Measurements from ENCODE around the gene TLR9. TPM values are rescaled to one million over a fixed set of nuclear protein-coding genes. Genes with fewer than 3 reads are reported as not detected.

The TLR9 gene
- total RNA-seq, 1 donor from 2014 or later, result not detected

DNA sequence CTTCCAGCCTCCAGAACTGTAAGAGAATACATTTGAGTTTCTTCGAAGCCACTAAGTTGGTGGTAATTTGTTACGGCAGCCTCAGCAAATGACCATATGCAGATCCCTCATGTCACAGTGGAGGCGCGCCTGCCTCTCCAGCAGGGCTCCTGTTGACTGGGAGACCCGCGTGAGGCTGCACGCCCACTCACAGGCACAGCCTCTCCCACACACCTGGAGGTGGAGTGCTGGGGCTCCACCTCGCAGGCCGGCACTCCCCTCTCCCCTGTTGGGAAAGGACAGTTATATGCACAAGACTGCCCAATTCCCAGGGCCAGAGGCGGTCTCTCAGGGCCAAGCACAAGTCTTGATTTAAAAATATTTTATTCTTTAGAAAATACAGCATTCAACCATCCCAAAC, 2.8 kb upstream of the TLR9 start:
- FAIRE-seq, result no peak
- TF ChIP-seq, protein P1, sequence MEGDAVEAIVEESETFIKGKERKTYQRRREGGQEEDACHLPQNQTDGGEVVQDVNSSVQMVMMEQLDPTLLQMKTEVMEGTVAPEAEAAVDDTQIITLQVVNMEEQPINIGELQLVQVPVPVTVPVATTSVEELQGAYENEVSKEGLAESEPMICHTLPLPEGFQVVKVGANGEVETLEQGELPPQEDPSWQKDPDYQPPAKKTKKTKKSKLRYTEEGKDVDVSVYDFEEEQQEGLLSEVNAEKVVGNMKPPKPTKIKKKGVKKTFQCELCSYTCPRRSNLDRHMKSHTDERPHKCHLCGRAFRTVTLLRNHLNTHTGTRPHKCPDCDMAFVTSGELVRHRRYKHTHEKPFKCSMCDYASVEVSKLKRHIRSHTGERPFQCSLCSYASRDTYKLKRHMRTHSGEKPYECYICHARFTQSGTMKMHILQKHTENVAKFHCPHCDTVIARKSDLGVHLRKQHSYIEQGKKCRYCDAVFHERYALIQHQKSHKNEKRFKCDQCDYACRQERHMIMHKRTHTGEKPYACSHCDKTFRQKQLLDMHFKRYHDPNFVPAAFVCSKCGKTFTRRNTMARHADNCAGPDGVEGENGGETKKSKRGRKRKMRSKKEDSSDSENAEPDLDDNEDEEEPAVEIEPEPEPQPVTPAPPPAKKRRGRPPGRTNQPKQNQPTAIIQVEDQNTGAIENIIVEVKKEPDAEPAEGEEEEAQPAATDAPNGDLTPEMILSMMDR (IDR thresholded peaks at IDR 0.05; ENCODE audit: insufficient read depth, low read length, severe bottlenecking), result no peak
- no peak overlapping the region for H3K4me3 ChIP-seq (ENCODE audit: low read depth, low read length)
- peaks cover 14% of the 10 kb centered on the region for H3K36me3 ChIP-seq (ENCODE audit: control insufficient read depth, insufficient read depth, low read length)
- no peak for DNase-seq (ENCODE audit: low read depth)
- no peaks in the 10 kb centered on the region for H3K27me3 ChIP-seq (ENCODE audit: control insufficient read depth, insufficient read depth, low read length)

DNA sequence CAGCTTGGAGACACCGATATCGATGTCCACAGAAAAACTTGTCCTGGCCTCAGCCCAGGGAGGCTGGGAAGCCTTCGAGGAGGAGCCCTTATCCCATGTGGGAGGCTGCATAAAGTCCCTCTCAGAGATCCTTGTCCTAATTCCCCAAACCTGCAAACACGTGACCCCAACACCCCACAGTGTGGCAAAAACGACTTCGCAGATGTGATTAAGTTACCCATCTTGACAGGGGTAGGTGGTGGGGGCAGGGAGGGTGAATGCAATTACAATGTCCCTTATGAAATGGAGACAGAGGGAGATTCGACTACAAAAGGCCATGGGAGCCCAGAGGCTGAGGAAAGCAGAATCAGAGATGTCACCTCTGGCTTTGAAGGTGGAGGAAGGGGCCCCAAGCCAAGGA, 2.3 kb upstream of the TLR9 start:
- no peak for DNase-seq (ENCODE audit: low read depth)
- TF ChIP-seq, protein P1 (IDR thresholded peaks at IDR 0.05; ENCODE audit: insufficient read depth, low read length, severe bottlenecking), result no peak
- no peak for FAIRE-seq

DNA sequence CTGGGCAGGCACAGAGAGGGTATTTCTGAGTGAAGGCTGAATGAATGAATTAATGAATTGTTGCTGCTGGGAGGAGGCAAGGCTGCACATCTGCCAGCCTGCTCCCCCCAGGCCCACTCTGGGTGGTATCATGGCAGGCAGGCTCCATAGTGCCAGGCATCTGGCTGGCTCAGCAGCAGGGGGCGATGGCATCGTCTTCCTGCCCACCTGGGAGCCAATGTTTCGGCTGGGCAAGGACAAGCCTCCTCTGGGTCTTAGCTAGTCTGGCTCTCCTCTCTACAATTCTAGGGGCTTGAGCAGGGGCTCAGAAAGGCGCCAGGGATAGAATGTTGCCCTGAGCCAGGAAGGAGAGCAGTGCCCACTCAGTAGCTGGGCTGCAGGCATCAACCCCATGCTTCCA, 1.7 kb upstream of the TLR9 start:
- DNase-seq (ENCODE audit: low read depth) (no peak), FAIRE-seq (no peak)
- Histone ChIP-seq H3K36me3 (ENCODE audit: control insufficient read depth, insufficient read depth, low read length) (peaks cover 14% of the 10 kb centered on the region), H3K27me3 (ENCODE audit: control insufficient read depth, insufficient read depth, low read length) (no peaks in the 10 kb centered on the region), H3K4me3 (ENCODE audit: low read depth, low read length) (no peak overlapping the region)
- TF ChIP-seq, protein P1 (IDR thresholded peaks at IDR 0.05; ENCODE audit: insufficient read depth, low read length, severe bottlenecking), result no peak

More for the DNA sequence above, 2.3 kb upstream of the TLR9 start:
- no peaks in the 10 kb centered on the region for H3K27me3 ChIP-seq (ENCODE audit: control insufficient read depth, insufficient read depth, low read length)
- peaks cover 14% of the 10 kb centered on the region for H3K36me3 ChIP-seq (ENCODE audit: control insufficient read depth, insufficient read depth, low read length)
- H3K4me3 ChIP-seq (ENCODE audit: low read depth, low read length), result no peak overlapping the region

DNA sequence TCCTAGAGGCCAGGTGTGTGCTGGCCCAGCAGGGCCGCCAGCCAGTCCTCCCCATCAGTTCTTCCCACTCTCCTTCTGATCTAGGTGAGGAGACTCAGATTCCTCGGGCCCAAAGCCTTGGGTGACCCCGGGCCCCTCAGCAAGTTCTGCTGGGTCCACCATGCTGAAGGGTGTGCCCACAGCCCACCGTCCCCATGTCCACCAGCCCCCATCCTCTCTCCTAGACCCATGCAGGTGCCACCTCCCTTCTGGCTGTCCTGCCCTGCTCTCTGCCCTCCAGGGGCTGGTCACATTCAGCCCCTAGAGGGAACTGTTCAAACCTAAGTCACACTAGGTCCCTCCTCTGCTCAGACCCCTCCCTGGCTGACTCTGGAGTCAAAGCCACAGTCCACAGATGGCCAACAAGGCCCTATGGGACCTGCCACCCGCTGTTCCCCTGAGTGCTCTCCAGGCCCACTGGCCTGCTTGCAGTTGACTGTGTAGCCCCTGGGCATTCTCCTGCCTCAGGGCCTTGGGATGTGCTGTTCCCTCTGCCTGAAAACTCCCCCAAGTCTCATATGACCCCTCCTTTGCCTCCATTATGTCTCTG, 878 bp upstream of the TLR9 start:
- peaks cover 13% of the 10 kb centered on the region for H3K36me3 ChIP-seq (ENCODE audit: control insufficient read depth, insufficient read depth, low read length)
- FAIRE-seq (no peak), DNase-seq (ENCODE audit: low read depth) (no peak)
- H3K27me3 ChIP-seq (ENCODE audit: control insufficient read depth, insufficient read depth, low read length), result no peaks in the 10 kb centered on the region
- no peak overlapping the region for H3K4me3 ChIP-seq (ENCODE audit: low read depth, low read length)
- TF ChIP-seq, protein P1 (IDR thresholded peaks at IDR 0.05; ENCODE audit: insufficient read depth, low read length, severe bottlenecking), result no peak

DNA sequence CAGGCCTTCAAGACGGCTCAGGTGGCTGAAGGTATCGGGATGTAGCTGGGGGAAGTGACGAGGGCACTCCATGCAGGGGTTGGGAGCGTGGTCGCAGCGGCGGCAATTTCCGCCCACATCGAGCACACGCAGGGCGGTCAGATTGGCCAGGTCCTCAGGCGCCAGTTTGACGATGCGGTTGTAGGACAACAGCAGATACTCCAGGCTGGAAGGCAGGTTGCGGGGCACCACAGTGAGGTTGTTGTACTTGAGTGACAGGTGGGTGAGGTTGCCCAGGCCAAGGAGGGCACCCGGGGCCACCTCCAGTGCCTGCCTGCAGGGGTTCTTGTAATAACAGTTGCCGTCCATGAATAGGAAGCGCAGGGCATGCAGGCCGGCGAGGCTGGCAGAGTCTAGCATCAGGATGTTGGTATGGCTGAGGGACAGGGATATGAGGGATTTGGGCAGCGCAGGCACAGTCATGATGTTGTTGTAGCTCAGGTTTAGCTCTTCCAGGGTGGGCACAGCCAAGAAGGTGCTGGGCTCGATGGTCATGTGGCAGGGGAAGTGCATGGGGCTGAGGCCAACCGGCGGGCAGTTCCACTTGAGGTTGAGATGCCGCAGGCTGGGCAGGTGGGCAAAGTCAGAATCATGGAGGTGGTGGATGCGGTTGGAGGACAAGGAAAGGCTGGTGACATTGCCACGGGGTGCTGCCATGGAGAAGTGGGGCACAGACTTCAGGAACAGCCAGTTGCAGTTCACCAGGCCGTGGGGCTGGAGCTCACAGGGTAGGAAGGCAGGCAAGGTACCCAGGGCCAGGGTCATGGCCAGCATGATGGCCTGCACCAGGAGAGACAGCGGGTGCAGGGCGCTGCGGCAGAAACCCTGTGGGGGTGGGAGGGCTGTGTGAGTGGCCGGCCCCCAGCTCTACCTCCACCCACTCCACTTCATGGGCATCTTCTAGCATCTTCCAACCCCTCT, 1.7 kb downstream of the TLR9 start:
- Histone ChIP-seq H3K36me3 (ENCODE audit: control insufficient read depth, insufficient read depth, low read length) (no peaks in the 10 kb centered on the region), H3K4me3 (ENCODE audit: low read depth, low read length) (no peak overlapping the region), H3K27me3 (ENCODE audit: control insufficient read depth, insufficient read depth, low read length) (no peaks in the 10 kb centered on the region)
- no peak for DNase-seq (ENCODE audit: low read depth)
- FAIRE-seq, result no peak
- TF ChIP-seq, protein P1 (IDR thresholded peaks at IDR 0.05; ENCODE audit: insufficient read depth, low read length, severe bottlenecking), result no peak

Data from bronchial epithelial cell (primary cell).